Gastroesophageal sphincter (tissue), 4 donors: Measurements from ENCODE around the gene SLC6A9. TPM values are rescaled to one million over a fixed set of nuclear protein-coding genes. Genes with fewer than 3 reads are reported as not detected.

ENCODE experiments used
- ATAC-seq: fragments of 150-250 bp; one replicate; pipeline ENCODE4 v1.9.1; 2016; ENCODE audit warnings: mild to moderate bottlenecking, moderate library complexity
- H3K27ac ChIP-seq, 4 donors: fragments of 200-600 bp; sonication (generic) in 3 of 4; 1 replicate in 3 of 4; 2 replicates in 1 of 4; pipeline ENCODE4 v1.5.1; 2016 to 2019
- H3K27me3 ChIP-seq: fragments of 200-600 bp; sonication (generic); one replicate; pipeline ENCODE4 v1.5.1; 2019
- H3K36me3 ChIP-seq, 2 donors: fragments of 200-600 bp; sonication (generic); one replicate each; pipeline ENCODE4 v1.5.1; 2019; ENCODE audit warnings: control low read depth in 1 of 2
- H3K4me1 ChIP-seq, 3 donors: fragments of 200-600 bp; sonication (generic); 1 replicate in 2 of 3; 2 replicates in 1 of 3; pipeline ENCODE4 v1.5.1; 2016 to 2019; ENCODE audit warnings: control low read depth in 2 of 3
- H3K4me3 ChIP-seq, 2 donors: fragments of 200-600 bp; sonication (generic); one replicate each; pipeline ENCODE4 v1.5.1; 2019; ENCODE audit warnings: mild to moderate bottlenecking in 1 of 2, moderate library complexity in 1 of 2
- H3K9me3 ChIP-seq, 3 donors: fragments of 200-600 bp; sonication (generic); one replicate each; pipeline ENCODE4 v1.5.1; 2017 to 2019; ENCODE audit warnings: control low read depth in 2 of 3
- EP300 ChIP-seq: sonication (generic); formaldehyde crosslinking; IDR thresholded peaks from one replicate; pipeline ENCODE4 v1.6.1; 2017; ENCODE audit warnings: antibody characterized with exemption, mild to moderate bottlenecking
- POLR2A ChIP-seq, 2 donors: fragments of 450-650 bp; IDR thresholded peaks; one replicate each; pipeline ENCODE4 v1.6.1; 2017; ENCODE audit warnings: antibody characterized with exemption in 2 of 2, mild to moderate bottlenecking in 2 of 2, moderate library complexity in 1 of 2
- POLR2AphosphoS5 ChIP-seq: sonication (generic); formaldehyde crosslinking; IDR thresholded peaks from one replicate; pipeline ENCODE4 v1.6.1; 2017; ENCODE audit warnings: antibody characterized with exemption
- WGBS, 2 donors: methylation state at CpG; one replicate each; pipeline ENCODE4 v1.1.5; 2018; ENCODE audit warnings: low coverage in 1 of 2; 5-methylcytosine and 5-hydroxymethylcytosine counted together
- total RNA-seq, 4 donors: library from RNA; depleted of rRNA; stranded (reverse); fragments of >200 nt; gene quantifications; one replicate each; pipeline ENCODE4 v1.1.0, GENCODE V29; 2016
- TF ChIP-seq, protein P1 (sequence below), 4 experiments: fragments of 200-600 bp in 2 of 4; fragments of 450-650 bp in 2 of 4; sonication (generic) in 1 of 4; IDR thresholded peaks; one replicate each; pipeline ENCODE4 v1.5.1; 2017 to 2019; ENCODE audit warnings: antibody characterized with exemption in 4 of 4, mild to moderate bottlenecking in 2 of 4, moderate library complexity in 2 of 4

The SLC6A9 gene
- total RNA-seq, 4 donors from 2014 or later, result 1.8 to 14.2 (median 7.5) TPM

DNA sequence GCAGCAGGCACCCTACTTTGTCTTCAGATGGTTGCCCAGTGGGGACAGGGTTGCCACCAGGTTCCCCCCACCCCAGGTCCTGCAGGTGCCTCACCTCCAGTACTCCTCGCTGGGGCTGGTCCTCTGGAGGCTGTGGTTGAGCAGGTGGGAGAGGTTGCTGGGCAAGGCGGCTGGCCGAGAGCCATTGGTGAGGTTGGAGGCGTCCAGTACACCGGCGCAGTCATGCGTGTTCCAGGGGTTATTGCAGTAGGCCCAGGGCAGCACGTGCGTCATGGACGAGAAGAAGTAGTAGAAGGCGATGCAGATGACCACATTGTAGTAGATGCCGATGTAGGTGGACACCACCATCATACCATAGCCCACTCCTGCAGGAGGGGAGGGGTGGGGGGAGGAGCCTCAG is 23.0 kb downstream of the SLC6A9 start:
- TF ChIP-seq POLR2A (IDR thresholded peaks at IDR 0.05), result no peak
- TF ChIP-seq, protein P1, sequence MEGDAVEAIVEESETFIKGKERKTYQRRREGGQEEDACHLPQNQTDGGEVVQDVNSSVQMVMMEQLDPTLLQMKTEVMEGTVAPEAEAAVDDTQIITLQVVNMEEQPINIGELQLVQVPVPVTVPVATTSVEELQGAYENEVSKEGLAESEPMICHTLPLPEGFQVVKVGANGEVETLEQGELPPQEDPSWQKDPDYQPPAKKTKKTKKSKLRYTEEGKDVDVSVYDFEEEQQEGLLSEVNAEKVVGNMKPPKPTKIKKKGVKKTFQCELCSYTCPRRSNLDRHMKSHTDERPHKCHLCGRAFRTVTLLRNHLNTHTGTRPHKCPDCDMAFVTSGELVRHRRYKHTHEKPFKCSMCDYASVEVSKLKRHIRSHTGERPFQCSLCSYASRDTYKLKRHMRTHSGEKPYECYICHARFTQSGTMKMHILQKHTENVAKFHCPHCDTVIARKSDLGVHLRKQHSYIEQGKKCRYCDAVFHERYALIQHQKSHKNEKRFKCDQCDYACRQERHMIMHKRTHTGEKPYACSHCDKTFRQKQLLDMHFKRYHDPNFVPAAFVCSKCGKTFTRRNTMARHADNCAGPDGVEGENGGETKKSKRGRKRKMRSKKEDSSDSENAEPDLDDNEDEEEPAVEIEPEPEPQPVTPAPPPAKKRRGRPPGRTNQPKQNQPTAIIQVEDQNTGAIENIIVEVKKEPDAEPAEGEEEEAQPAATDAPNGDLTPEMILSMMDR (IDR thresholded peaks at IDR 0.05), result no peak
- no peak for TF ChIP-seq EP300
- TF ChIP-seq POLR2AphosphoS5, result no peak
- Histone ChIP-seq H3K4me3 (no peak overlapping the region), H3K27me3 (no peaks in the 10 kb centered on the region), H3K27ac (no peak overlapping the region), H3K4me1 (peaks cover 0 to 15% (median 4%) of the 10 kb centered on the region in 3 donors), H3K36me3 (peaks cover 0 to 12% of the 10 kb centered on the region in 2 donors), H3K9me3 (no peaks in the 10 kb centered on the region)
- 88 to 96% methylated on average over 4 to 5 of the region's 12 CpGs for WGBS, 2 donors
- no peak for ATAC-seq

DNA sequence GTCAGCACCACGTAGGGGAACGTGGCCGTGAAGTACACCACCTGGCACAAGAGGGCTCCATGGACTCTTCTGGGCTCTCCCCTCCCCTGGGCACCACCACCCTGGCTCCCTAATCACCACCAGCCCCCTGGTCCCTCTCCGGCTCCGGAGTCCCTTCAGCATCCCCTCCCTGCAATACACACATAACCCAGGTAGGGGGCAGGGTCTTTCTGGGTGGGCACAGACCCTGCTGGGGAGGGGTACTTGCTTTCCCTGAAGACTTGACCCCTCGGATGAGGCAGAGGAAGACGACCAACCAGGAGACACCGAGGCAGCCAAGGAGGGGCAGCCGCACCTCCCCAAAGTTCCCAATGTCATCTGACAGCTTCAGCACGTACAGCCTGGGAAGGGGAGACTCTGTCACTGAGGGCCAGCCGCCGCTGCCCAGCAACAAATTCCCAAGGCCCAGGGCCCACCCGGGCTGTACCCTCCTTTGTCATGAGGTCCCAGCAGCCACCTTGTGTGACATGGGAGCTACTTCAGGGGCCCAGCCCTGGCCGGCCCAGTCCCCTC is 28.6 kb downstream of the SLC6A9 start:
- 82 to 83% methylated on average over 2 of the region's 14 CpGs for WGBS, 2 donors
- Histone ChIP-seq H3K9me3 (no peaks in the 10 kb centered on the region), H3K27ac (no peak overlapping the region), H3K36me3 (peaks cover 0 to 33% of the 10 kb centered on the region in 2 donors), H3K4me3 (no peak overlapping the region), H3K4me1 (peaks cover 0 to 9% (median 4%) of the 10 kb centered on the region in 3 donors), H3K27me3 (no peaks in the 10 kb centered on the region)
- no peak for ATAC-seq
- TF ChIP-seq POLR2A (IDR thresholded peaks at IDR 0.05) (no peak), EP300 (no peak), POLR2AphosphoS5 (no peak)
- TF ChIP-seq, protein P1 (IDR thresholded peaks at IDR 0.05), result no peak

DNA sequence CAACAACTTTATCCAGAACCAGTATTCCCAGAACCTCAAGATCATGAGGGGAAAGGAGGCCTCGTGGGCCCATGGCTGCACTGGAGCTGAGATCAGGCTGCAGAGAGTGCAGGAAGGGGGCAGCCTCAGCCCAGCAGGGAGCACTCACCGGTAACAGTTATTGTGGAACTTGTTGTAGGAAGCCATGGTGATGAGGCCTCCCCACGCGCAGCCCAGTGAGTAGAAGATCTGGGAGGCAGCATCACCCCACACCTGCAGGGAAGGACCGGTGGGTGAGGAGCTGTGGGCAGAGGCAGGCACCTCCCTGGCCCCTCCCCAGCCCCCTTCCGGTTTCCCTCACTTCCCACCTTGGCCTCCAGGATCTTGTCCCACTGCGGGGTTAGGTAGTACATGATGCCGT is 29.1 kb downstream of the SLC6A9 start:
- WGBS, 2 donors, result 40 to 80% methylated on average over 1 to 8 of the region's 8 CpGs
- no peak for ATAC-seq
- TF ChIP-seq POLR2AphosphoS5 (no peak), POLR2A (IDR thresholded peaks at IDR 0.05) (no peak), EP300 (no peak)
- TF ChIP-seq, protein P1 (IDR thresholded peaks at IDR 0.05), result no peak

DNA sequence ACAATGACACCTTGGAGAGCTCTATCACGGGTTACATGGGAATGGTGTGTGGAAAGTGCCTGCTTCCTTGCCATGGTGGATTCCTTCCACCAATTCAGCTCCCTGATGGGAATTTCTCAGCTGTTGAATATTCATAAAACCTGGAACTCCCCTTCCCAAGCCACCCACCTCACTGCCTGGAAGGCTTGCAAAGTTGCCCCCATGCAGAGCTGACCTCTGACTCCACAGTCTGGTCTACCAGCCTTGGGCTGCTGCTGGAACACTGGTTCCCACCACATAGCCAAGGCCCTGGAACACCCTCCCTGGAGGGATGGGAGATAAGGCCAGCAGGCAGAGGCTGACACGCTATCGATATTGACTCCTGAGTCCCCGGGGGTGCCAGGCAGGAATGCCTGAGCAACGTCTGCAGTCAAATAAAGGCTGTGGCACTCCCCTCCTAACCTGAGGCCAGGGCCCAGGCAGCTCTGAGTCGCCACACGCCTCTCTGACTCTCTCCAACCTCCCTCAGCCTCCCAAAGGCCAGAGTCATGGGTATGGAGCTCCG is 31.1 kb downstream of the SLC6A9 start:
- no CpG with 5 or more reads among the region's 8 CpGs for WGBS, 2 donors
- Histone ChIP-seq H3K36me3 (peaks cover 0 to 33% of the 10 kb centered on the region in 2 donors), H3K27me3 (no peaks in the 10 kb centered on the region), H3K27ac (no peak overlapping the region), H3K4me1 (peaks cover 0 to 11% (median 0%) of the 10 kb centered on the region in 3 donors), H3K4me3 (no peak overlapping the region), H3K9me3 (no peaks in the 10 kb centered on the region)
- no peak for ATAC-seq
- TF ChIP-seq EP300 (no peak), POLR2A (IDR thresholded peaks at IDR 0.05) (no peak), POLR2AphosphoS5 (no peak)
- TF ChIP-seq, protein P1 (IDR thresholded peaks at IDR 0.05), result no peak

More for the DNA sequence above, 29.1 kb downstream of the SLC6A9 start:
- Histone ChIP-seq H3K27ac (no peak overlapping the region), H3K9me3 (no peaks in the 10 kb centered on the region), H3K4me1 (peaks cover 0 to 9% (median 4%) of the 10 kb centered on the region in 3 donors), H3K4me3 (no peak overlapping the region), H3K27me3 (no peaks in the 10 kb centered on the region), H3K36me3 (peaks cover 0 to 33% of the 10 kb centered on the region in 2 donors)

DNA sequence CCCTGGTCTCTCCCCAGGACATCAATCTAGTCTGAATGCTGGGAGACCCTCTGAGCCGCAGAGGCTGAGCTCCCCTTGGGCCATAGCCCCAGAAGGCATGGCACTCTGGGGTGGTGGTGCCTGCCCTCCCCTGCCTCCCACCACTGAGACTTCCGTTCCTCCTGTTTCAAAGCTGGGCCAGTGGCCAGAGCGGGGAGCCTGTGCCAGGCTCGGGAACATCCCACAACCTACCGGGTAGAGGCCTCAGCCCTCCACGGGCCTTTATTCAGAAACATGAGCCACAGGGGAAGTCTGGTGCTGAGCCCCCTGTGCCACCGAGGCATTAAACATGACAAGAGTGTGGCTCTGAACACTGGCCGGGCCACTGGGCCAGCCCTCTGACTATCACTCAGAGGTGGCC is 31.8 kb downstream of the SLC6A9 start:
- H3K4me3 ChIP-seq, result no peak overlapping the region
- peaks cover 0 to 33% of the 10 kb centered on the region in 2 donors for H3K36me3 ChIP-seq
- H3K9me3 ChIP-seq, result no peaks in the 10 kb centered on the region
- no peak overlapping the region for H3K27ac ChIP-seq
- no peak for ATAC-seq
- WGBS, 2 donors, result no CpG with 5 or more reads among the region's 8 CpGs
- H3K4me1 ChIP-seq, result peaks cover 0 to 11% (median 0%) of the 10 kb centered on the region in 3 donors
- TF ChIP-seq POLR2AphosphoS5 (no peak), POLR2A (IDR thresholded peaks at IDR 0.05) (no peak), EP300 (no peak)
- TF ChIP-seq, protein P1 (IDR thresholded peaks at IDR 0.05), result no peak
- H3K27me3 ChIP-seq, result no peaks in the 10 kb centered on the region
